ENCODE results near the gene NBAS.

Gene NBAS

GRCh38 chr2:15184491-15184890 is 376.6 kb downstream of the NBAS start:
- H3K27me3 ChIP-seq (ENCODE audit: control insufficient read depth, insufficient read depth, low read length), result no peaks in the 10 kb centered on the region
- no peak overlapping the region for H3K4me3 ChIP-seq (ENCODE audit: low read length)
- no peaks in the 10 kb centered on the region for H3K9me3 ChIP-seq (replicated peaks; ENCODE audit: low read length)
- H3K36me3 ChIP-seq (ENCODE audit: insufficient read depth, low read length), result peaks cover 3% of the 10 kb centered on the region
- no peak overlapping the region for H3K4me2 ChIP-seq (ENCODE audit: low read length)
- no peaks in the 10 kb centered on the region for H3K4me1 ChIP-seq (ENCODE audit: control insufficient read depth, insufficient read depth, low read length)
- no peak overlapping the region for H3K9ac ChIP-seq (ENCODE audit: low read depth, low read length)

- peaks cover 4% of the 10 kb centered on the region for H3K4me1 ChIP-seq (ENCODE audit: control insufficient read depth, insufficient read depth, low read length)
- H3K27me3 ChIP-seq (ENCODE audit: control insufficient read depth, insufficient read depth, low read length), result no peaks in the 10 kb centered on the region
- no peaks in the 10 kb centered on the region for H3K9me3 ChIP-seq (replicated peaks; ENCODE audit: low read length)
- H3K4me2 ChIP-seq (ENCODE audit: low read length), result no peak overlapping the region
- no peak overlapping the region for H3K4me3 ChIP-seq (ENCODE audit: low read length)
- no peak overlapping the region for H3K9ac ChIP-seq (ENCODE audit: low read depth, low read length)
- peaks cover 3% of the 10 kb centered on the region for H3K36me3 ChIP-seq (ENCODE audit: insufficient read depth, low read length)
These were observed 378.9 kb downstream of the NBAS start for GRCh38 chr2:15182275-15182674.

DNA sequence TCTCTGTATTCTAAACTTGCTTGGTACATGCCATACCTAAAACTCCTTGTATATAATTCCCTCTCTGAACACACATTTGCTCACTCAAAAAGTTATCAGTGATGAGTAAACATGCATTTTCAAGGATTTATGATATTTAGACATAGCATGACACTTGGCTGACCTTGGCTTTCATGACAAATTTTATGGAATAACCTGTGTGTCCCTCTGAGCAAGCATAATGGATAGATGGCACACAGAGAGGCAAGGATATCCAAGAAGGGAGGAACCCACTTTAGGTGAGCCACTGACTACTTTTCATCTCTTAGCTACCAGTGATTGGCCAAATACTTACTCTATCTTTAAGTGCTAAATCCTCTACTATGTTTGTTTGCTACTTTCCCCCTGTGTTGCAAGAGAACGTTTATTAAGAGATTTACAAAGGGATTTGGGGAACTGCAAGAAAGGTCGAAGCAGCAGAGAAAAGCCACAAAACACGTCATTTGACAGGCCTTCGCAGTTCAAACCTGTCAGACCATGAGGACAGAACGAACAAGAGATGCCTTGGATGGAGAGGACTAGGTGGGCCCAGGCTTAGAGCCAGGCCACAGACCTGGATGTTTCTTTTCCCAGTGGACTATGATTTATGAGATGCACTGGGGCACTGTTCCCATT is 379.9 kb downstream of the NBAS start:
- Histone ChIP-seq H3K27me3 (ENCODE audit: control insufficient read depth, insufficient read depth, low read length) (no peaks in the 10 kb centered on the region), H3K9me3 (replicated peaks; ENCODE audit: low read length) (no peaks in the 10 kb centered on the region), H3K9ac (ENCODE audit: low read depth, low read length) (no peak overlapping the region)

GRCh38 chr2:15180379-15180778 is 380.8 kb downstream of the NBAS start:
- H3K9me3 ChIP-seq (replicated peaks; ENCODE audit: low read length), result no peaks in the 10 kb centered on the region
- H3K36me3 ChIP-seq (ENCODE audit: insufficient read depth, low read length), result peaks cover 3% of the 10 kb centered on the region
- no peaks in the 10 kb centered on the region for H3K27me3 ChIP-seq (ENCODE audit: control insufficient read depth, insufficient read depth, low read length)
- H3K9ac ChIP-seq (ENCODE audit: low read depth, low read length), result no peak overlapping the region
- no peak overlapping the region for H3K4me3 ChIP-seq (ENCODE audit: low read length)
- peaks cover 13% of the 10 kb centered on the region for H3K4me1 ChIP-seq (ENCODE audit: control insufficient read depth, insufficient read depth, low read length)
- no peak overlapping the region for H3K4me2 ChIP-seq (ENCODE audit: low read length)

More for the DNA sequence above, 379.9 kb downstream of the NBAS start:
- Histone ChIP-seq H3K36me3 (ENCODE audit: insufficient read depth, low read length) (peaks cover 3% of the 10 kb centered on the region), H3K4me1 (ENCODE audit: control insufficient read depth, insufficient read depth, low read length) (peaks cover 13% of the 10 kb centered on the region), H3K4me2 (ENCODE audit: low read length) (no peak overlapping the region), H3K4me3 (ENCODE audit: low read length) (no peak overlapping the region)

DNA sequence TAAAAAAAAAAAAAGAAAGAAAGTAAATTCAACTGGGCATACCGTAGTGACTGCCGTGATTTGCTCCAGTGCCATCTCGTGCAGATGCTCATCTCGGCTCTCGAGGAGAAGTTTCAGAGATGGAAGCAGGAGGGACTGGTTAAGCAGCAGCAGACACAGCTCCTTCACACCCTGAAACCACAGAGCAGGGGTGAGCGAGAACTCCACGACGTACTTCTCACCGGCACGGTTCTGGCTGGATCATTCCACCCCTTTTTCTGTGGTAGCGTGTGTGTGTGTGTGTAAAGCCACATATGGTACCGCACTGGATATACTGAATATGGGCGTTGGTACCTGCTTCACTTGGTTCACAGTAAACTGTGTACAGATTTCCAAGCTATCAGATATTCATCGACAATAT is 382.2 kb downstream of the NBAS start:
- Histone ChIP-seq H3K4me1 (ENCODE audit: control insufficient read depth, insufficient read depth, low read length) (peaks cover 13% of the 10 kb centered on the region), H3K27me3 (ENCODE audit: control insufficient read depth, insufficient read depth, low read length) (no peaks in the 10 kb centered on the region), H3K9ac (ENCODE audit: low read depth, low read length) (no peak overlapping the region), H3K4me2 (ENCODE audit: low read length) (no peak overlapping the region), H3K4me3 (ENCODE audit: low read length) (no peak overlapping the region), H3K36me3 (ENCODE audit: insufficient read depth, low read length) (no peaks in the 10 kb centered on the region), H3K9me3 (replicated peaks; ENCODE audit: low read length) (no peaks in the 10 kb centered on the region)

- H3K9me3 ChIP-seq (replicated peaks; ENCODE audit: low read length), result no peaks in the 10 kb centered on the region
- H3K36me3 ChIP-seq (ENCODE audit: insufficient read depth, low read length), result no peaks in the 10 kb centered on the region
- H3K9ac ChIP-seq (ENCODE audit: low read depth, low read length), result no peak overlapping the region
- no peaks in the 10 kb centered on the region for H3K27me3 ChIP-seq (ENCODE audit: control insufficient read depth, insufficient read depth, low read length)
- H3K4me2 ChIP-seq (ENCODE audit: low read length), result peak overlapping the region; percentile 52
- no peak overlapping the region for H3K4me3 ChIP-seq (ENCODE audit: low read length)
- peaks cover 13% of the 10 kb centered on the region for H3K4me1 ChIP-seq (ENCODE audit: control insufficient read depth, insufficient read depth, low read length)
These were observed 384.0 kb downstream of the NBAS start for GRCh38 chr2:15177103-15177502.

- Histone ChIP-seq H3K4me2 (ENCODE audit: low read length) (no peak overlapping the region), H3K9ac (ENCODE audit: low read depth, low read length) (no peak overlapping the region), H3K9me3 (replicated peaks; ENCODE audit: low read length) (no peaks in the 10 kb centered on the region), H3K36me3 (ENCODE audit: insufficient read depth, low read length) (no peaks in the 10 kb centered on the region), H3K27me3 (ENCODE audit: control insufficient read depth, insufficient read depth, low read length) (no peaks in the 10 kb centered on the region), H3K4me1 (ENCODE audit: control insufficient read depth, insufficient read depth, low read length) (peaks cover 13% of the 10 kb centered on the region), H3K4me3 (ENCODE audit: low read length) (no peak overlapping the region)
These were observed 384.5 kb downstream of the NBAS start for GRCh38 chr2:15176604-15177003.

DNA sequence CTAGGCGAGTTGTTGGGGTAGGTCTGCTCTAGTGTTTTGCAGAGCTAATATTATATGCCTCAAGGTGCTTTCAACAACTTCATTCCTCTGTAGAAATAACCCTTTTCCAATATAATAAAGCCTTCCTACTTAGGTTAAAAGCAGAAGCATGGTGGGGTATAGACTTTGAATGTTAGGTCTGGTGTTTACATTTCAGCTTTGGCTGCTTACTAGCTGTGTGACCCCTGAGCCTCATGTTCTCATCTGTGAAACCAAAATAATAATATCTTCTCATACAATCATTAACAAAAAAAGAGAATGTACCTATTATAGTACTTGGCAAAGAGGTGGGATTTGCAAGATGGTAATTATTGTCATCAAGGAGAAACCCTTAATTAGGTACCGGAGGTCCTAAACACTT is 386.6 kb downstream of the NBAS start:
- Histone ChIP-seq H3K4me2 (ENCODE audit: low read length) (no peak overlapping the region), H3K9me3 (replicated peaks; ENCODE audit: low read length) (no peaks in the 10 kb centered on the region), H3K4me3 (ENCODE audit: low read length) (no peak overlapping the region), H3K27me3 (ENCODE audit: control insufficient read depth, insufficient read depth, low read length) (no peaks in the 10 kb centered on the region), H3K4me1 (ENCODE audit: control insufficient read depth, insufficient read depth, low read length) (peaks cover 28% of the 10 kb centered on the region), H3K36me3 (ENCODE audit: insufficient read depth, low read length) (no peaks in the 10 kb centered on the region), H3K9ac (ENCODE audit: low read depth, low read length) (no peak overlapping the region)

GRCh38 chr2:15173501-15173900 is 387.6 kb downstream of the NBAS start:
- H3K27me3 ChIP-seq (ENCODE audit: control insufficient read depth, insufficient read depth, low read length), result no peaks in the 10 kb centered on the region
- H3K36me3 ChIP-seq (ENCODE audit: insufficient read depth, low read length), result no peaks in the 10 kb centered on the region
- no peak overlapping the region for H3K4me2 ChIP-seq (ENCODE audit: low read length)
- no peak overlapping the region for H3K4me3 ChIP-seq (ENCODE audit: low read length)
- H3K9me3 ChIP-seq (replicated peaks; ENCODE audit: low read length), result no peaks in the 10 kb centered on the region
- H3K9ac ChIP-seq (ENCODE audit: low read depth, low read length), result no peak overlapping the region
- peaks cover 35% of the 10 kb centered on the region for H3K4me1 ChIP-seq (ENCODE audit: control insufficient read depth, insufficient read depth, low read length)

DNA sequence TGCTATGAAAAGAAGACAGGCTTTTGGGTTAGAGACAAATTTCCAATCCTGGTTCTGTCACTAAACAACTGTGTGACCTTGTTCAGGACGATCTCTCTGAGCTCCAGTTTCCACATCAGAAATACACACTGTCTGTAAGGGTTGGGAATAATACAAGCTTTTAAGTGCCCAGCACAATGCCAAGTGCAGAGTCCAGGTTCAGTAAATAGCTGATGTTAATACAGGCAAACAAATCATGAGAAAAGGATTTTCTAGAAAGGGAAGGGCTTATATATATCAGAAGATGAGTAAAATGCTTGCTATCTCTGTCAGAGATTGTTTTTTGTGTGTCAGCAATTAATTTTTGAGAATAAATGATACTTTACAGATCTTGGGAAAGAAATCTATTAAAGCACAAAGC is 388.3 kb downstream of the NBAS start:
- no peaks in the 10 kb centered on the region for H3K27me3 ChIP-seq (ENCODE audit: control insufficient read depth, insufficient read depth, low read length)
- no peaks in the 10 kb centered on the region for H3K9me3 ChIP-seq (replicated peaks; ENCODE audit: low read length)
- no peak overlapping the region for H3K4me2 ChIP-seq (ENCODE audit: low read length)
- no peaks in the 10 kb centered on the region for H3K36me3 ChIP-seq (ENCODE audit: insufficient read depth, low read length)
- H3K4me3 ChIP-seq (ENCODE audit: low read length), result no peak overlapping the region
- H3K4me1 ChIP-seq (ENCODE audit: control insufficient read depth, insufficient read depth, low read length), result peaks cover 35% of the 10 kb centered on the region
- no peak overlapping the region for H3K9ac ChIP-seq (ENCODE audit: low read depth, low read length)

DNA sequence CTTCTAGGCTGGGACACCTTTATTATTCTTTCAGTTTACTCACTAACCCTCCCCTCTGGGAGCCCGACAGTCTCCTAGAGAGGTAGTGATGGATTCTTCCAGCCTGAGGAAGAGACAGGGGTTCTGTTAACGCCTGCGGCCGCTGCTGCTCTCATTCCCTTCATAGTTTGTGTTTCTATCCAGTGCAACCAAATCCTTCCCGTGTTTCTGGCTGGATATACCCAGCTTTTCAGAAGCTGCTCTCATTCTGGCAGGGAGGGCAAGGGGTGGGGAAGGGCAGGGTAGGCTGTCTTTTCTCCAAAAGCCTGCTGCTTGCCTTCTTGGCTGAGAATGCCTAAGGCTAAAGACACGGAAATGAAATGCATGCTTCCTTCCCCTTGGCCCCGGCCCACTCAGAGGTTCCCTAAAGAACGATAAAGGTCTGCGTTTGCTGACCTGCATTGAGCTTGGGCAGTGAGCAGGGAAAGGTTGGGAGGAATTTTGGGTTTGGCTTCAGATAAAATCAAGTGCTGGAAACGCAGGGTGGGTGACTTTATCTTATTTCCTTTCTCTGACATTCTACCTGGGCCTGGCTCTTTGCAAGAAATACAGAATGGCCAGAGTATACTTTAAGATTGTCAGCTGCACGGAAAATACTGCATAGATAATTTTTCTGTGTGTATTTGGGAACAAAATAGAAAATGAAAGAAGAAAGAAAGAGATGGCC is 390.9 kb downstream of the NBAS start:
- no peaks in the 10 kb centered on the region for H3K9me3 ChIP-seq (replicated peaks; ENCODE audit: low read length)
- H3K36me3 ChIP-seq (ENCODE audit: insufficient read depth, low read length), result no peaks in the 10 kb centered on the region
- peak overlapping the region; percentile 45 for H3K4me3 ChIP-seq (ENCODE audit: low read length)
- peak overlapping the region; percentile 59 for H3K9ac ChIP-seq (ENCODE audit: low read depth, low read length)
- H3K4me2 ChIP-seq (ENCODE audit: low read length), result peak overlapping the region; percentile 71
- H3K4me1 ChIP-seq (ENCODE audit: control insufficient read depth, insufficient read depth, low read length), result peaks cover 22% of the 10 kb centered on the region
- H3K27me3 ChIP-seq (ENCODE audit: control insufficient read depth, insufficient read depth, low read length), result no peaks in the 10 kb centered on the region

All from skeletal muscle satellite cell (primary cell).